ENCODE measurements around the gene FBXW8. TPM values are rescaled to one million over a fixed set of nuclear protein-coding genes. Genes with fewer than 3 reads are reported as not detected.

The FBXW8 gene
- polyA plus RNA-seq, 2 of the 4 experiments (the other 2 are of a cell fraction) = 9.8 to 15.7 TPM

DNA sequence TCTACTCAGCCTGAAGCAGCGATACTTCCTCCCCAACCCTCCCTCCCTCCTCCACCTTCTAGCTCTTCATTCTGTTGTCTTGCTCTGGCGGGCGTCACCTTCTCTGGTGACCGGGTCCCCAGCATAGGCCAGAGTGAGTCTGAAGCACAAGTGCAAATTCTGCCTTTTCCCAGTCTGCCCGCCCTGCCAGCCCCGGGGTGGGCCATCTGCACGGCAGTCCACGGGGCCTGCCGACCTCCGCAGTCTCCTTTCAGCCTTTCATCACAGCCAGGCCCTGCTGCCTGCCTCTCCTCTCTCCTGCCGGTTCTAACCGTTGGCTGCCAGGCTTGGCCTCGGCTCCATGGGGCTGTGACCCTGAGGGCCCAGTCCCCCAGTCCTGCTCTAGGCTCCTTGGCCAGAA, 129.7 kb downstream of the FBXW8 start:
- no peak for DNase-seq (ENCODE audit: low read depth in 1 of 2, low spot score in 1 of 2)
- WGBS (ENCODE audit: missing lambda C conversion rate) = 91% methylated on average over 13 of the region's 13 CpGs
- Histone ChIP-seq H3K4me3 (no peak overlapping the region), H3K27ac (no peak overlapping the region), H3K4me1 (peaks cover 9% of the 10 kb centered on the region), H3K9me3 (no peaks in the 10 kb centered on the region), H3K4me2 (no peak overlapping the region)
- no peak for ATAC-seq
- ChIA-PET CTCF (interaction anchor here (0.5 to 1.0 kb wide), 2 partner anchors 12 to 303 kb away, joined by 3 read pairs; partner anchors contain the start of genes RNFT2 and SPRING1), POLR2A (no interaction called here)
- TF ChIP-seq CBX8 (IDR thresholded peaks at IDR 0.05) = no peak
- no peak for TF ChIP-seq TFCP2L1 (CRISPR knock-in tag; IDR thresholded peaks at IDR 0.05)
- FAIRE-seq = no peak

GRCh38 chr12:117041798-117042170, 131.0 kb downstream of the FBXW8 start:
- POLR2A ChIA-PET = no interaction called here

DNA sequence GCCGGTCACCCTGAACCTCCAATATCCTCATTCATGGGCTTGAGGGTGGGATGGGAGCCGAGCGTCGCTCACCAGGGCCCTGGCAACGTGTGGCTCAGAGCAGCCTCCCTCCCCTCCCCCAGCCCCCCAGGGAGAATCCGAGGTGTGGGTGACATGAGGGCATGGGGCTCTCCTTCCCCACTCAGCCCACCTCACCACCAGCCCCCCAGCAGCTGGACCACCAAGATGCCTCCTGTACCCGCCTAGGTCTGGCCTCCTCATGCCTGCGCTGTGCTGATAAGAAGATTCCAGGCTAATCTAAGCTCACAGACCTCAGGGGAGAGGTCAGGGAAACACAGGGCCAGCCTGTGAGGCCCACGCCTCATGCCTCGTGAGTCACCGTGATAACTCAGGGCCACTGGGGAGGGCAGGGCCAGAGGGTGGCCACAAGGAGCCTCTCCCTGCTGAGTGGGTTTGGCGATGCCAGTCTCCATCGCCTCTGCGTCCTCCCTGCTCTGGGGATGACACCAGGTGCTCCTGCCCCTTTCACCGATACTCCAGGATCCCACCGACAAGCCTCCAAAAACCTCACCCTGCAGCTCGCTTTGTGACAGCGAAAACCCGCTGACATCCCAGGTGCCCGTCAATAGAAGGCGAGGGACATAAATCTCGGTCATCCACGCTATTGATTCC, 131.6 kb downstream of the FBXW8 start:
- ChIA-PET POLR2A (no interaction called here), CTCF (interaction anchor here (1.3 to 1.4 kb wide), 2 partner anchors 14 to 17 kb away, joined by 4 read pairs; no protein-coding TSS in a partner anchor)
- ATAC-seq (peak; percentile 51 to 66; a peak in 4 of 6 replicates), DNase-seq (ENCODE audit: low read depth in 1 of 2, low spot score in 1 of 2) (peak; percentile 39 to 48), FAIRE-seq (no peak)
- Histone ChIP-seq H3K4me3 (no peak overlapping the region), H3K4me1 (peaks cover 9% of the 10 kb centered on the region), H3K4me2 (peak overlapping the region; percentile 10; the same call in 1 of the 3 replicates), H3K9me3 (no peaks in the 10 kb centered on the region), H3K27ac (peak overlapping the region in 1 of 2 experiments; percentile 71; a peak in 3 of 6 replicates)
- 80% methylated on average over 22 of the region's 23 CpGs for WGBS (ENCODE audit: missing lambda C conversion rate)
- TF ChIP-seq JUN (IDR thresholded peaks at IDR 0.05) (no peak), POLR2AphosphoS2 (conservative IDR thresholded peaks at IDR 0.05; ENCODE audit: low read length) (no peak), MAZ (IDR thresholded peaks at IDR 0.05; ENCODE audit: borderline replicate concordance, low read depth, low read length) (no peak), MAFK (IDR thresholded peaks at IDR 0.05; ENCODE audit: partially characterized antibody) (no peak), EHF (CRISPR knock-in tag; IDR thresholded peaks at IDR 0.05) (no peak), NPAS2 (CRISPR knock-in tag; IDR thresholded peaks at IDR 0.05; ENCODE audit: borderline replicate concordance) (no peak), HEYL (CRISPR knock-in tag; IDR thresholded peaks at IDR 0.05) (no peak)
- TF ChIP-seq, protein P1, sequence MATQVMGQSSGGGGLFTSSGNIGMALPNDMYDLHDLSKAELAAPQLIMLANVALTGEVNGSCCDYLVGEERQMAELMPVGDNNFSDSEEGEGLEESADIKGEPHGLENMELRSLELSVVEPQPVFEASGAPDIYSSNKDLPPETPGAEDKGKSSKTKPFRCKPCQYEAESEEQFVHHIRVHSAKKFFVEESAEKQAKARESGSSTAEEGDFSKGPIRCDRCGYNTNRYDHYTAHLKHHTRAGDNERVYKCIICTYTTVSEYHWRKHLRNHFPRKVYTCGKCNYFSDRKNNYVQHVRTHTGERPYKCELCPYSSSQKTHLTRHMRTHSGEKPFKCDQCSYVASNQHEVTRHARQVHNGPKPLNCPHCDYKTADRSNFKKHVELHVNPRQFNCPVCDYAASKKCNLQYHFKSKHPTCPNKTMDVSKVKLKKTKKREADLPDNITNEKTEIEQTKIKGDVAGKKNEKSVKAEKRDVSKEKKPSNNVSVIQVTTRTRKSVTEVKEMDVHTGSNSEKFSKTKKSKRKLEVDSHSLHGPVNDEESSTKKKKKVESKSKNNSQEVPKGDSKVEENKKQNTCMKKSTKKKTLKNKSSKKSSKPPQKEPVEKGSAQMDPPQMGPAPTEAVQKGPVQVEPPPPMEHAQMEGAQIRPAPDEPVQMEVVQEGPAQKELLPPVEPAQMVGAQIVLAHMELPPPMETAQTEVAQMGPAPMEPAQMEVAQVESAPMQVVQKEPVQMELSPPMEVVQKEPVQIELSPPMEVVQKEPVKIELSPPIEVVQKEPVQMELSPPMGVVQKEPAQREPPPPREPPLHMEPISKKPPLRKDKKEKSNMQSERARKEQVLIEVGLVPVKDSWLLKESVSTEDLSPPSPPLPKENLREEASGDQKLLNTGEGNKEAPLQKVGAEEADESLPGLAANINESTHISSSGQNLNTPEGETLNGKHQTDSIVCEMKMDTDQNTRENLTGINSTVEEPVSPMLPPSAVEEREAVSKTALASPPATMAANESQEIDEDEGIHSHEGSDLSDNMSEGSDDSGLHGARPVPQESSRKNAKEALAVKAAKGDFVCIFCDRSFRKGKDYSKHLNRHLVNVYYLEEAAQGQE (IDR thresholded peaks at IDR 0.05) = no peak

More at GRCh38 chr12:117041798-117042170, 131.0 kb downstream of the FBXW8 start:
- Histone ChIP-seq H3K4me3 (no peak overlapping the region), H3K27ac (peak overlapping the region in 1 of 2 experiments; percentile 71; a peak in 3 of 6 replicates), H3K4me2 (no peak overlapping the region), H3K4me1 (peaks cover 9% of the 10 kb centered on the region), H3K9me3 (no peaks in the 10 kb centered on the region)
- FAIRE-seq (no peak), ATAC-seq (no peak), DNase-seq (ENCODE audit: low read depth in 1 of 2, low spot score in 1 of 2) (no peak)
- TF ChIP-seq, protein P2, sequence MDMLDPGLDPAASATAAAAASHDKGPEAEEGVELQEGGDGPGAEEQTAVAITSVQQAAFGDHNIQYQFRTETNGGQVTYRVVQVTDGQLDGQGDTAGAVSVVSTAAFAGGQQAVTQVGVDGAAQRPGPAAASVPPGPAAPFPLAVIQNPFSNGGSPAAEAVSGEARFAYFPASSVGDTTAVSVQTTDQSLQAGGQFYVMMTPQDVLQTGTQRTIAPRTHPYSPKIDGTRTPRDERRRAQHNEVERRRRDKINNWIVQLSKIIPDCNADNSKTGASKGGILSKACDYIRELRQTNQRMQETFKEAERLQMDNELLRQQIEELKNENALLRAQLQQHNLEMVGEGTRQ (IDR thresholded peaks at IDR 0.05) = no peak
- TF ChIP-seq RNF2 (IDR thresholded peaks at IDR 0.05; ENCODE audit: borderline replicate concordance, low read depth) (no peak), ELK1 (IDR thresholded peaks at IDR 0.05; ENCODE audit: low read depth, low read length) (no peak), BHLHE40 (IDR thresholded peaks at IDR 0.05; ENCODE audit: low read depth, low read length) (no peak), TFCP2L1 (CRISPR knock-in tag; IDR thresholded peaks at IDR 0.05) (no peak), RAD21 (conservative IDR thresholded peaks at IDR 0.05 in 1 of 2, IDR thresholded peaks at IDR 0.05 in 1 of 2) (no peak), KDM5A (IDR thresholded peaks at IDR 0.05) (no peak)
- TF ChIP-seq, protein P3, sequence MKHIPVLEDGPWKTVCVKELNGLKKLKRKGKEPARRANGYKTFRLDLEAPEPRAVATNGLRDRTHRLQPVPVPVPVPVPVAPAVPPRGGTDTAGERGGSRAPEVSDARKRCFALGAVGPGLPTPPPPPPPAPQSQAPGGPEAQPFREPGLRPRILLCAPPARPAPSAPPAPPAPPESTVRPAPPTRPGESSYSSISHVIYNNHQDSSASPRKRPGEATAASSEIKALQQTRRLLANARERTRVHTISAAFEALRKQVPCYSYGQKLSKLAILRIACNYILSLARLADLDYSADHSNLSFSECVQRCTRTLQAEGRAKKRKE (CRISPR knock-in tag; IDR thresholded peaks at IDR 0.05; ENCODE audit: low read depth) = no peak
- CTCF ChIA-PET = no interaction called here
- WGBS (ENCODE audit: missing lambda C conversion rate) = 92% methylated on average over 10 of the region's 11 CpGs
